Measurements from ENCODE around the gene GJC2.

GRCh38 chr1:228148935-228149405 is 760 bp upstream of the GJC2 start:
- TF ChIP-seq CTCF (IDR thresholded peaks at IDR 0.05) (no peak), POLR2AphosphoS2 (conservative IDR thresholded peaks at IDR 0.05; ENCODE audit: low read length) (no peak), JUNB (IDR thresholded peaks at IDR 0.05) (no peak), MAZ (IDR thresholded peaks at IDR 0.05; ENCODE audit: borderline replicate concordance, low read depth, low read length) (no peak), PHF8 (IDR thresholded peaks at IDR 0.05; ENCODE audit: borderline replicate concordance, low read depth) (no peak), MAFK (IDR thresholded peaks at IDR 0.05; ENCODE audit: partially characterized antibody) (no peak), RAD21 (conservative IDR thresholded peaks at IDR 0.05 in 1 of 2, IDR thresholded peaks at IDR 0.05 in 1 of 2) (no peak), SMC3 (IDR thresholded peaks at IDR 0.05) (no peak), POLR2A (IDR thresholded peaks at IDR 0.05; ENCODE audit: low read length) (no peak), CEBPB (IDR thresholded peaks at IDR 0.05) (no peak), MAX (IDR thresholded peaks at IDR 0.05) (no peak)

All from A549 (cell line).